Frontal cortex (tissue), 4 donors: ENCODE results near the gene WIZ. TPM values are rescaled to one million over a fixed set of nuclear protein-coding genes. Genes with fewer than 3 reads are reported as not detected.
A peak's percentile ranks its signal among the peaks of the same experiment; 100 is the strongest.

Experiments used
- DNase-seq, 2 donors: peaks; one replicate each; pipeline ENCODE4 v3.0.0; 2012; ENCODE audit warnings: low spot score in 2 of 2
- FAIRE-seq: peaks from 2 replicates; lab custom pipeline; 2012; peaks lifted over from hg19 to GRCh38; lab: Jason Lieb, UNC
- total RNA-seq: library from RNA; depleted of rRNA; stranded (reverse); fragments of >200 nt; gene quantifications from one replicate; pipeline ENCODE4 v1.2.3, GENCODE V29; 2014
- donor health status: control.
- donor health status: control.
- donor health status: control.

Gene WIZ
- total RNA-seq, 1 donor from 2014 or later, result 10.6 TPM

GRCh38 chr19:15466851-15467733 lies 17.3 kb upstream of the WIZ start:
- DNase-seq (no peak), FAIRE-seq (no peak)

- no peak for FAIRE-seq
- peak; percentile 5 to 13 for DNase-seq
Measured at GRCh38 chr19:15464394-15465385, 14.9 kb upstream of the WIZ start, which contains the start of gene RASAL3. TSS of gene RASAL3 (minus strand) at chr19:15464544. CDS start at chr19:15464358, 186 bp downstream.

GRCh38 chr19:15463861-15464371 lies 14.2 kb upstream of the WIZ start:
- FAIRE-seq (no peak), DNase-seq (peak in 1 of 2 donors; percentile 9)

GRCh38 chr19:15461694-15462093 lies 11.9 kb upstream of the WIZ start:
- DNase-seq, result no peak
- no peak for FAIRE-seq

DNA sequence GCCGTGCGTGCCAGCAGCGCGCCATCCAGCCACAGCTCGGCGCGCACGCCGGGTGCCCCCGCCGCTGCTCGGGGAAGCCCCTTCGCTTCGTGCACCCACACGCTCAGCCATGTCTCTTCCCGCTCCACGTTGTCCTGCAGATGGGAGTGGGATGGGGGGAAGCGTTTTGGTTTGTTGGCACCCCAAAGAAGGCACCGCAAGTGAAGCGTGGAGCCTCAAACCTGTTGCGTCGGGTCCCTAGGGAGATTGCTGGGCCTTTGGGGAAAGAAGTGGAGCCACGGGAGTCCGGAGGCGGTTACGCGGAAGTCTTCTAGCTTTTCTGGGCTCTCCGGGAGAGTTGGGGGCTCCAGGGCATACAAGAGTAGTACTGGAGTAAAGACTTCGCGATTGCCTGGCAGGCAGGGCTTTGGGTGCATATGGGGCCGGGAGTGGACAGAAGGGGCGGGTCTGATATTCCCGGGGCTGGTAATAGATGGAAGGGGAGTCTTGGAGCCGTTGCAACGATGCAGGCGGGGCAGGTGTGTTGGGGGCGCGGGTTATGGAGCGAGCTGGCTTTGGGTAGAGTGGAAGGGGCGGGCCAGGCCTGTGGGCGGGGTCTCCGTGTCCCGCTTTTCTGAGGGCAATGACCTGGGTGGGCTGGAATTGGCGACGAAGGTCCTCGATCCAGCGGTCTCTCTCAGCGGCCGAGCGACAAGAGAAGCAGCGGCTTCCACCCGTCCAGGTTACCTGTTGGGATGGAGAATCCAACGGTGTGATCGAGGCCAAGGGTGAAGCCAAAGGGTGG lies 8.1 kb upstream of the WIZ start:
- DNase-seq (no peak), FAIRE-seq (no peak)

DNA sequence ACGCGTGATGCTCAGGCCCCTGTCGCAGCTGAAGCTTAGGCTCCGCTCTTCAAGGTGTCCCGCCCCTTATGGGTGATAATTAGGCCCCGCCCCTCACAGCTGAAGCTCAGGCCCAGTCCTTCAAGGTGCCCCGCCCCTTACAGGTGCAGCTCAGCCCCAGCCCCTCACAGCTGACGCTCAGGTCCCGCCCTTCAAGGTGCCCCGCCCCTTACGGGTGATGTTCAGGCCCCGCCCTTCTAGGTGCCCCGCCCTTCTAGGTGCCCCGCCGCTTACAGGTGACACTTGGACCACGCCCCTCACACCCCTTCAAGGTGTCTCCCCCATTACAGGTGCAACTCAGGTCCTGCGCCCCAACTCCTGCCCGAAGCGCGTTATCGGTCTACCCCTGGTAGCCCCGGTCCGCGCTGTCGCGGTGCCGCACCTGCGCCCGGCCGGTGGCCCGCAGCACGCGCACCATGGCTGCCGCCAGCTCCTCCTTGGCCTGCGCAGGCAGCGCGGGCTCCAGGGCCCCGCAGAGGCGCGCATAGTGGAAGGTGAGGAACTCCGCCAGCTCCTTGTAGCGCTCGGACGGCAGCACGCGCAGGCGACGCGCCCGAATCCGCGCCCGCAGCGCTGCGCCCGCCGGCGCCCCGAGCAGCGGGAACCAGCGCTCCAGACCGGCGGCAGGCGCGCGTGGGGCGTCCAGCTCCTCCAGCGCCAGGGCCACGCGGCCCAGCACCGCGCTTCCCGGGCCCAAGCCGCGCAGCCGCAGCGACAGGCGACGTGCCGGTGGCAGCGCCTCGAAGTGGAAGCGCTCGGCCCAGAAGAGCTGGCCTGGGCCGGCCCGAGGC lies 7.3 kb upstream of the WIZ start:
- no peak for DNase-seq
- FAIRE-seq, result no peak

GRCh38 chr19:15456441-15456840 lies 6.7 kb upstream of the WIZ start:
- FAIRE-seq (no peak), DNase-seq (no peak)

GRCh38 chr19:15455996-15456395 lies 6.2 kb upstream of the WIZ start:
- DNase-seq (no peak), FAIRE-seq (no peak)

DNA sequence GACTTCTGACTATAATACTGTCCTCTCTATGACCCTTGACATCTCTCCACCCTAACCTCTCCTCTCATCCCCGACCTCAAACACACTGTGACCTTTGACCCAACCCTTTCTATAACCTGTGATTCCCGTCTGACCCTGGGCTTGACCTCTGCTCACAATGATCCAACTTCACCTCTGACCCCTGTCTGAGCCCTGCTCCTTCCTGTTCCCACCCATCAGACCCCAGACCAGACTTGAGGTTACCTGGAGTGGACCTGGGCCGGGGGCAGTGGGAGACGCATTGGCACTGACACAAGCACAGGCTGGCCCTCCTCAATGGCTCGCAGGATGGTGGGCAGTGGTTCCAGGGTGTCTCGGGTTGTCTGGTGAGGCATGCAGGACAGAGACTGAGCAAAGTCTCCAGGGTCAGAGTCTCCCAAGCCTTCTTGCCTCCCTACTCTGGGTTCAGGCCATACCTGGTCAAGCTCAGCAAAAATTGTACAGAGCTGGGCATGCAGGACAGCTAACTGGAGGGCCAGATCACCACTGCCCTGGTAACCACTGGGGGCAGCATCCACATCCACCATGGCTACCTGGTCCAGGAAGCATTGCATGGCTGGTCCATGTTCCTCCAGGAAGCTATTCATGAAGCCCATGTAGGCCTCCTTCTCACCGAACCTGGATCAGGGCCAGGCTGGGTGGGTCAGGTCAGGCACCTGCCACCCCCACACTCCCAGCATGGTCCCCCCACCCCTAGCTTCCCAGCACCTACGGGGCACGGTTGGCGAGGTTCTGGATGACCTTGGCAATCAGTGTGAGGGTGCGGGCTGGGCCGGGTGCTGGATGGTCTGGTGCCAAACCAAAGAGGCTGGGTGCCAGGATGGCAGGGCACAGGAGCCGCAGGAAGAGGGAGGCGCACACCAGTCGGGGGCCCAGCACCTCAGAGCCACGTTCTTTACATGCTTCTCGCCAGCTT lies 4.4 kb upstream of the WIZ start:
- FAIRE-seq, result no peak

GRCh38 chr19:15453091-15453578 lies 3.4 kb upstream of the WIZ start:
- DNase-seq (no peak), FAIRE-seq (no peak)

More for the DNA sequence above, 4.4 kb upstream of the WIZ start:
- no peak for DNase-seq

DNA sequence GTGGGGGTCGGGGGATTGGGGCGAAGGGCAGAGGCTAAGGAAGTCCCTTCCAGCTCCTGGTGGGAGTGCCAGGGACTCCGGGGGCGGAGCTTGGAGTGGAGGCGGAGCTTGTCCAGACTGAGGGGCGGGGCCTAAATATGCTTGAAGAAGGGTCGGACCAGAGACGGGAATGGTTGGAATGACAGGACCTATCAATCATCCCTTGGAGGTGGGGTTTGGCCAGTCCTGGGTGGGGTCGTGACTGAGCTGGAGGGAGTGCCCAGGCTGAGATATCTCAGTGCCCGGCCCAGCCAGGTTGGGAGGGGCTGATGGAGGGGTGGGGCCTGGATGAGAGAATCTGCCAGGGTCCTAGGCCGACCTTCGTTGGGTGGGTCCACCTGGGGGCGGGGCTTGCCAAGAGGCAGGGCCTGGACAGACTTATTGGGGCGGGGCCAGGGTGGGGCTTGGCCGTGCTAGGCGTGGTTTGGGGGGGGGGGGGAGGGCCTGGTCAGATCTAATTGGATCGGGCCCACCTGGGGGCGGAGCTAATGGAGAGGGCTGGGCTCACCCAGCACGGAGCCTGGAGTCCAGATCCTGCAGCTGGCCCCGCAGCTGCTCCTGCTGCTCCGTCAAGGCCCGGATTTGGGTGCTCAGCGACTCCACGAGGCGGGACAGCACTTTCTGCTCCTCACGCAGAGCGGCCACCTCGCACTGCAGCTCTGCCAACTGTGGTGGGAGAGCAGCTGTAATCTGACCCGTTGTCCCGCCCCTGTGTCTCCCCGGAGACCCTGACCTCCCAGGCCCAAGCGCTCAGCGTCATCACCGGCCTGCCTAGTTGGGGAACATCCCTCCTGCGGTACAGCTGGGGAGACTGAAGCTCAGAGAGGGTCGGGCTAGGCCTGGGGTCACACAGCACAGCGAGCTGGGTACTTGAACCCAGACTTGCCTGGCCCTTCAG lies 2.6 kb upstream of the WIZ start:
- no peak for FAIRE-seq
- DNase-seq, result peak; percentile 73 to 91

DNA sequence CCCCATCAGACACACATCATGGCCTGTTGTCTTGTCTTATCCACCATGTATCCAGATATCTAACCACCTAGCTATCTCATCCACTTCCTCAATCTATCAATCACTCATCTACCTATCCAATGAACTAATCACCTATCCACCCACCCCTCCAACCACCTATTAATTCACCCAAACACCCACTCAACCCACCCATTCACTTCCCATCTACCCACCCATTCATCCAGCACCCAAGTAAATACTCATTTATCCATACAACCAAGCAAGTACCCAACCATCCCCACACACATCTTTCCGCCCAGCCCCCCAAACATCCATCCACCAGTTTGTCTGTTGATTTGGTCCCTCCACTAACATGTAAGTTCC lies 753 bp upstream of the WIZ start:
- no peak for DNase-seq
- FAIRE-seq, result no peak

- FAIRE-seq (no peak), DNase-seq (no peak)
Measured at GRCh38 chr19:15448778-15449619, 757 bp downstream of the WIZ start.

DNA sequence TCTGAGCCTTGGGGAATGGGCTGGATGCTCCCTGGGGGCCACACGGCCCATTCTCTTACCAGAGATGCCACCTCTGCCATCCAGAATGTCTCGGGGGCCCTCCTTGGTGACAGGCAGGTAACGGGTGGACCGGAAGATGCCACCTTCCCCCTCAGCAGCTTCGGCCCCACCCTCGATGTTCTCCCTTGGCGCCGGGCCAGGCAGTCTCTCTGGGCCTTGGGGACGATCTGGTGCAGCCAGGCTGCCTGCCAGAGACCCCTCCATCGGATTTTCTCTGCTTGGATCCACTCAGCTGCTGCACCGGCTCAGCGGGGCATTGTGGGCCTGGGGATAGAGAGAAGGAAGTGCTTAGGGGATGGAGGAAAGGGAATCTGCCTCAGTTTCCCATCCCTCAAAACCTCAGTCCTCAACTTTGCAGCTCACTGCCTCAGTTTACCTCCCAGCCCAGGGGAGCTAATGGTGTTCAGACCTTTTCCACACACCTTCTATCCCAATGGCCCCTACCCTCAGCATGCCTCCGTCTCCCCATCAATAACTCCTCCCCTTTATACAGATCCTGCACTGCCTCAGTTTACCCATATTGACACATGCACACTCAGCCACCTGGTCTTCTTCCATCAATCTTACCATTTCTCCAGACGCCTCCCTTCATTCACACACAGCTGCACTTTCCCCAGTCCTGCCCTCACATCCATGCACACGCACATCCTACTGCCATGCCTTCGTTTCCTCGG lies 1.5 kb downstream of the WIZ start:
- FAIRE-seq (no peak), DNase-seq (no peak)

DNA sequence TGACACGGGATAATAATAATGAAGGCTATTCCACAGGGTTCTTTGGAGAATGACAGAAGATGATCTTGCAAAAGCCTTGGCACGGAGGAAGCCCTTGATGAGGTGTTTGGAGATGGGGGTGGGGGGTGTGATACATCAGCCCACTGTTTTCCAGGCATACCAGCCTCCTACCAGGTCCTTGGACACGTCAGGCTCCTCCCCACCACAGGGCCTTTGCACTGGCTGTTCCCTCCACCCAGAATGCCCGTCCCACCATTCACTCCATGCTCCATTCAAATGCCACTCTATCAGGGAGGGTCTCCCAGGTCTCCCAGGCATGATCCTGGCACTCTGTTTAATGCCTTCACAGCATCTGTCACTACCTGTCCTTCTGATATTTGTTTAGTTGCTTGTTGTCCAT lies 2.7 kb downstream of the WIZ start:
- no peak for DNase-seq
- no peak for FAIRE-seq
